NCI-H2029 treated with DMSO at 0.1 percent for 48 hours (cell line): ENCODE data around the gene TTC9.
"Not testable (repeated sequence)": the region's sequence is repeated elsewhere in the genome, so short reads cannot be mapped to it uniquely, and the experiment has no call there.

Experiments used
- DNase-seq: peaks from one replicate; lab custom pipeline; 2025; lab: John Stamatoyannopoulos, UW

Gene TTC9

DNA sequence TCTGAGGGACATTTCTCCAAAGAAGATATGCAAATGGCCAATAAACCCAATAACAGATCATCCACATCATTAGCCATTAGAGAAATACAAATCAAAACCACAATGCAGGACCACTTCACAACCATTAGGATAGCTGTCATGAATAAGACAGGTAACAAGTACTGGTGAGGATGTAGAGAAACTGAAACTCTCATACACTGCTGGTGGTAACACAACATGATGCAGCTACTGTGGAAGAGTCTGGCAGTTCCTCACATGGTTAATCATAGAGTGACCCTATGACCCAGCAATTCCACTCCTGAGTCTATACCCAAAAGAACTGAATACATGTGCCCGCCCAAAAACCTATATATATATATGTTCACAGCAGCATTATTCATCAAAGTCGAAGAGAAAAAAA is 39.0 kb downstream of the TTC9 start:
- DNase-seq = no peak

GRCh38 chr14:70683983-70684382 is 42.3 kb downstream of the TTC9 start:
- DNase-seq = no peak

GRCh38 chr14:70685474-70686197 is 43.9 kb downstream of the TTC9 start:
- no peak for DNase-seq

DNA sequence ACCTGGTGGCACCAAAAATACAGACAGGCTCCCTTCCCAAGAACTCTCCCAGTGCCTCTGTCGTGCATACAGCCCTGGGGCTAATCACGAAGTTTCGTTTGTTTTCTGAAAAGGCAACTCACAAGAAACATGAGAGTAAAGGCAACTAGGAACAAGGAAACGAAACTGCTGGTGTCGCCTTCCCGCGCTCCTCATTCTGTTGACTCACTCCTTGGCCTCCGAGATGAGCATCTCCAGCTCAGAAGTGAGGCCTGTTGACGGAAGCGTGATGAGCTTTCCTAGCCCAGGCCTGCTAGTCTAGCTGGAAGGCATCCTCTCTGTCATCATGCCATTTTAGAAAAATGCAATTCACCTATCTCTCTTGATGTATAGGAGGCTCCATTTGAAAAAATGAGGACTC is 50.5 kb downstream of the TTC9 start:
- DNase-seq = no peak

- DNase-seq = no peak
Observed at GRCh38 chr14:70696026-70696425, 54.3 kb downstream of the TTC9 start.

GRCh38 chr14:70697701-70698100 is 56.0 kb downstream of the TTC9 start:
- DNase-seq = no peak

DNA sequence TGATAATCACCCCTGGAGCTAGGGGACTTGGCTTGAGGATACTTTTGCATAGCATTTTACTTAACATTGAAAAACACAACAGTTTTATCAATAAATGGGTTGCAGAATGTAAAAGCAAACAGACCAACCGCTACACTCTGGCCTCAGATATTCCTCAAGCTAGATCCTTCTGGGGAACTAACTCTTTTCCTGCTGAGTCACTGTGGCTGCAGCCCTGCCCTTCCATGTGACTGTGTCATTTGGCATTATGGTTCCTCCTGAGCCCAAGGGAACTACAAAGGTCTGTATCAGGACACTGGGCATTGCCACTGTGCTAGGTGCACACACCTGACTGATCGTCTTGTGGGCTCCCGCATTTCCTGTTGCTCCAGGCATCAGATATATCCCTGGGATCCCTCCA is 56.6 kb downstream of the TTC9 start:
- no peak for DNase-seq

DNA sequence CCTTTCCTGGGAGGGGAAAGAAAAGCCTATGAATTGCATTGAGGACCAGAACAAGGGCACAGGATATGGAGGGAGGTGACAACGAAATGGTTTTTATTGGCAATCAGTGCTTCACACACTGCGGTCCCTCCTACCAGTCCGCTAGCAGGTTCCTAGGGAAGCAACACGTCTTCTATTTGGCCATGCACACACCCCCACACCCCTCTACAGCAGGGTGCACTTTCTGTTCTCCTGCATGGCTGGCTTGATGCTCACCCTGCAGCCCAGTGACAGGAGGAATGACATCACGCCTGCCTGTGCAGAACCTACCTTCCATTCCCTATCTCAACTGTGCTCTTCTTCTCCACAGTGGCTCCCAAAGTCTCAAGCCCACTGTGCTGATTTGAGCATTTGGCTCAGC is 57.9 kb downstream of the TTC9 start:
- no peak for DNase-seq

DNA sequence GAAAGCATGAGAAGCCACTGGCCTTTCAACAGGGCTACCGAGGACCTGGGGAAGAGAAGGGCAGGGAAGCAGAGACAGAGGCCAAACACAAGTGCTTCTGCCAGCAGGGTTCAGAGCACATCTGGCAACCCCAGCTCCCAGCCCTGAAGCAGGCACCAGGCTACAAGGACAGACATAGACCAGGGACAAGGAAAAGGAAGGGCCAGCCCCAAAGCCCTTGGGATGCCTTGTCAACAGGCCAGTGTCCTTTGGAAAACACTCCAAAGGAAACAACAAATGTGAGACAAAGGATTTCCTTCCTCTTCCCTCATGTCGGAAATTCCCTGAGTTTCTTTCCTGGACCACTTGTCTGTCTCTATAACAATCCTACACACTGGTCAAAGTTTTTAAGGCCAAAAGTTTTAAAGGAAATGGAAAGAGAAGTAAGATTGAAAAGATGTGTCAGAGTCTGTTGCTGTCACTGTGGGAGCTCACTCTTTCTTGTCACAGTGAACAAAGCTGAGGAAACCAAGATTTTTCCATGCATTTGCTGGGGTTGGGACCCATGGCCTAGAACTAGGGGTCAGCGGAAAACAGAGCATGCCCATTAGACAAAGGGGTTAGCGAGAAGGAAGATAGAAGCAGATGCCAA is 59.4 kb downstream of the TTC9 start:
- no peak for DNase-seq

DNA sequence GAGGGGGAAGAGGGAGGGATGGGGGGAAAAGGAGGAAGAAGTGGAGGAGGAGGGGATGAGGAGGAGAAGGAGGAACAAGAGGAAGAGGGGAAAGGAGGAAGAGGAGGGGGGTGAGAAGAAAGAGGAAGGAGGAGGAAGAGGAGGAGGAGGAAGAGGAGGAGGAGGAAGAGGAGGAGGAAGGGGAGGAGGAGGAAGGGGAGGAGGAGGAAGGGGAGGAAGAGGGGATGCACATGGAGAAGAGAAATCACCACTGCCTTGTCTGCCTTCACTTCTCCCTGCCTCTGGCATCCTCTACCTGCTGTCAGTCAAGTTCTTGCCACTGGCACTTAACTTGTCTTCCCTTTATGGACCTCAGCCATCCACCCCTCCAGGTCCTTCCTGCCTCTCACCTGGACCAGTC is 59.9 kb downstream of the TTC9 start:
- DNase-seq = no peak

- DNase-seq = no peak
Observed at GRCh38 chr14:70702161-70702560, 60.4 kb downstream of the TTC9 start.

- DNase-seq = not testable (repeated sequence)
Observed at GRCh38 chr14:70703621-70704168, 62.0 kb downstream of the TTC9 start.

DNA sequence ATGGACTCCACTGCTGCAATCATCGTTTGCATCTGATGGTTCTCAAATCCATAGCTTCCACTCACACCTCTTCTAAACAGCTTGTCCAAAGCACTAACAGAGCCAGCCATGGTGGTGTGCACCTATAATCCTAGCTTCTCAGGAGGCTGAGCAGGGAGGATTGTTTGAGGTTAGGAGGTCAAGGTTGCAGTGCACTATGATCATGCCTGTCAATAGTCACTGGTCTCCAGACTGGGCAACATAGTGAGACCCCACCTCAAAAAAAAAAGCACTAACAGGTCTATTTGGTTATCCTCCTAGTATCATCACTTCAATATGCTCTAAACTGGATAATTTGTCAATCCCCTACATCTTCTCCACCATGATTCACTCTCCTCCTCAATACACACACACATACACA is 63.2 kb downstream of the TTC9 start:
- DNase-seq = no peak

GRCh38 chr14:70706177-70706576 is 64.5 kb downstream of the TTC9 start:
- no peak for DNase-seq

DNA sequence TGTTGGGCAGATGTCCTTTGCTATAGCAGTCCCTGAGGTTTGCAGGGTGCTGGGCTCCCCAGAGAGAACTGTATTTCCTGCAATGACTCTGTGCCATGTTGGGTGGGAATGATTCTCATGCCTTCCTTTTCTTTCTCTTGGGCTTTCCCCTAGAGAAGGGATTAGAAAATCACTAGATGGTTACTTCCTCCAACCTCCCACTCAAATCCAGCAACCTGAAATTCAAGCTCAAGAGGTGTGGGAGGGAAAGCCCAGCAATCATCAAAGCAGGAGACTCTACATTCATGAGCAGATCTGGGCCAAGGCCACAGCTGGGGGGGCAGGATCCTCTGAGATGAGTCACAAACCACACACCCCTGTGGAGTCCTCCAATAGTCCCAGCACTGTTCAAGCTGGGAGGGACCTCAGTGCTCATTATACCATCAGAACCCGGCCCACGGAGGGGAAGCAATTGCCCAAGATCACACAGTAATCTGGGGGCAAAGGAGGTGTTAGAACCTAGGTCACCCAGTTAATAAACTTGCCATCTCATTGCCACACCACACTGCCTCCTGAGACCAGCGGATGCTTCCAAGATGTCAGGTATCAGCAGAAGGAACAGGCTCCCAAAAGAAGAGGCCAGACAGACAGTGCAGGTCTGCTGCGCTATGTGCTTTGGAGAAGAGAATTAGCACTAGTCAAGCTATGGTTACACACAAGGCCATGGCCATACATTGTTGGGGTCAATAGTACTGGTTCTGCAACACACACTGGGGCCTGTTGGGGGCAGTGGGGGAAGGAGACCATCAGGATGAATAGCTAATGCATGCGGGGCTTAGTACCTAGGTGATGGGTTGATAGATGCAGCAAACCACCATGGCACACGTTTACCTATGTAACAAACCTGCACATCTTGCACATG is 65.7 kb downstream of the TTC9 start:
- DNase-seq = no peak

DNA sequence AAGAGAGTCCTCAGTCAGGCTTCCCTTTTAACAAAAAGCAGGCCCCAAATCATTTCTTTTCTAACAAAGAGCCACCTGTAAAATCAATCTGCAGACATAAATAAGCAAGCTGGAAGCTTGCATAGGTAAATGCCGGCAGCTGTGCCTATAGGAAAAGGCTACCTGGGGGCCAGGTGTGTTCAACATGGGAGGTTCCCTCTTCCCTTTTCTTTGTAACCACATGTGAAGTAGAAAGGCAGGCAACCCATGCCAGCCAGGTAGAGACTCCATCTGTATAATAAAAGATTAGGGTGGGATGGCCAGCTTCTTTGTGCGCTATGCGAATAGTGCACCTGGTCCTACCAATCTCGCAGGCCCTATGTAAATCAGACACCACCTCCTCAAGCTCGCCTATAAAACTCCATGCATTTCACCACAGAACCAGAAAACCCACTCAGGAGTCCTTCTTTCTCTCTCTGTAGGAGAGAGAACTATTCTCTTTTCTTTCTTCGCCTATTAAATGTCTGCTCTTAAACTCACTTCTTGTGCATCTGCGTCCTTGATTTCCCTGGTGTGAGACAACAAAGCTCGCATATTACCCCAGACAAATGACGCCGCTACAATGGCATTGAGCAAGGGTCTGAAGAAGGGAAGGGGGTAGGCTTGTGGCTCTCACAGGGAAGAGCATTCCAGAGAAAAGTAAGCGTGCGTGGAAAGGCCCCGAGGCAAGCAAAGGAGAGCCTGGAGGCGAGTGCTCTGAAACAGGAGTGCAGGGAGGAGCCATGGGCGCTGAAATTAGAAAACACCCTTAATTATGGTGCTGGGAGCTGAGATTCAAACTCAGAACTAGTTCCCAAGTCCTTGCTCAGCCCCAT is 67.2 kb downstream of the TTC9 start:
- DNase-seq = no peak

DNA sequence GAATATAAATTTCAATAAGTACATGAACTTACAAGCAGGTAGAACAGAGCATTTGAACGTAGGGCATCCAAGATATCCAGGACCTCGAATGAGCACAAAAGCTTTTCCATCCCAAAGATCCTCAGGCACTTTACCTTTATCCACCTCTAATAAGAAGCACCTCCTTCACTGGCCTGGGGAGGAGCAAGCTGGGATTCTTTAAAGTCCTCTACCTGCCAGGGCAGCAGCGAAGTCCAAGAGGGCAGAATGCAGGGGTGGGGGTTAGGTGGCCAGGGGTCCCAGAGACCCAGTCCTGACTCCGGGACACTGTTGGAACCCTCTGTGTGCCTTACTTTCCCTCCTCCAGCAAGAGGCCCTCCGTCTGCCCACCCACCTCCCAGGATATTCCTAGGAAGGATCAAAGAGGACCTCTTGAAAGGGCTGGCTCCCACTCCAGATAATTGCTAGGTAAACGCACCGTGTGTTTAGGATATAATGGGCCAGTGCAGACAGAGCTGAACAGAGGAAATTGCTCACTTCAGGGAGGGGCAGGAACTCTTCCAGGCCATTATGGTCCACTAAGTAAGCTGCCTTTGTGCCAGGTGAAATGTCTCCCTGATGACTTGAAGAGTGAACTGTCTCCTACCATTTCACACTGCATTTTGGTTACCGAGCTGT is 68.1 kb downstream of the TTC9 start:
- peak; percentile 72 for DNase-seq

DNA sequence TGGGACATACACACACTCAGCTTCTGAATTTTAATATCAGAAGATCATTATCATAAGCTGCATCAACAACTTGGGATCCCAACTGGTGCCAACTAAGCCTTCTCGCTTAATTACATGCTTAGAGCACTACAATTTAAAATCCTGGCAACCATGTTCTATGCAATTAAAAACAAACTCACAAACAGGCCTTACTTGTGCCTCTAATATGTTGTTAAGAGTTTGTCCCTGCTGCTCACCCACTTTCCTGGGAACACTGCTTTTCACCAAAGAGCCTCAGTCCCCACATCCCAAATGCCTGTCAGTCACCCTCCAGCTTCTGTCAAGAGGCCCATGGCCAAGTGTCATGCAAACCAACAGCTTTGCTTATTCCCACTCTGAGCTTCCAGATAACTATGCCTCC is 69.7 kb downstream of the TTC9 start:
- no peak for DNase-seq

- no peak for DNase-seq
Observed at GRCh38 chr14:70713096-70713495, 71.4 kb downstream of the TTC9 start.

GRCh38 chr14:70713511-70713916 is 71.8 kb downstream of the TTC9 start:
- no peak for DNase-seq

DNA sequence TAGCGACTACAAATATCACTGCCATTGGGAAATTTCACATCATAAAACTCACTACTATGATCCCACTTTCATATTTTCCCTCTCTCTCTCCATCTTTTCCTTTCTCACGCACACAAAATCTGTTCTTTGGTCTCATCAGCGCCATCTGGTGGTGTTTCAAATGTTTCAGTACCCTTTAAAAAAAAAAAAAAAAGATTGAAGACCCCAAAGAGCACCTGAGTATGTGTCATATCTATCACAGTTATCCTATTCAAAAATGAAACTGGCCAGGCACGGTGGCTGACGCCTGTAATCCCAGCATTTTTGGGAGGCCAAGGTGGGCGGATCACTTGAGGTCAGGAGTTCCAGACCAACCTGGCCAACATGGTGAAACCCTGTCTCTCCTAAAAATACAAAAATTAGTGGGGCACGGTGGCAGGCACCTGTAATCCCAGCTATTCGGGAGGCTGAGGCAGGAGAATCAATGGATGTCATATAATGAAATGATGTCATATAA is 72.4 kb downstream of the TTC9 start:
- DNase-seq = peak; percentile 17
